Measurements from ENCODE around the gene CFAP46. TPM values are rescaled to one million over a fixed set of nuclear protein-coding genes. Genes with fewer than 3 reads are reported as not detected.

Gene CFAP46
- total RNA-seq, 1 experiment from 2014 or later: 1.6 TPM

- ATAC-seq (peak; percentile 65), DNase-seq (ENCODE audit: low read depth, low spot score) (peak; percentile 12)
- Histone ChIP-seq H3K27me3 (ENCODE audit: control insufficient read depth, insufficient read depth, low read length) (peaks cover 15% of the 10 kb centered on the region), H3K27ac (ENCODE audit: low read length) (no peak overlapping the region), H3K36me3 (ENCODE audit: control insufficient read depth, insufficient read depth, low read length) (no peaks in the 10 kb centered on the region), H3K9me3 (ENCODE audit: control insufficient read depth, insufficient read depth, low read depth, low read length) (peaks cover 2% of the 10 kb centered on the region; the same call in 1 of the 2 replicates), H3K4me1 (ENCODE audit: control insufficient read depth, insufficient read depth, low read length) (peaks cover 5% of the 10 kb centered on the region), H3K4me3 (ENCODE audit: low read depth in 2 of 2, low read length in 2 of 2) (peak overlapping the region; percentile 3 to 29; a peak in 3 of 4 replicates)
- CTCF ChIA-PET: no interaction called here
- POLR2A ChIA-PET: no interaction called here
- BruUV-seq (replicated peaks): no TSS peak
- in situ Hi-C loops (cut with HindIII; ENCODE audit: low pct_unique_long_range_greater_than_20kb, low sequenced_read_pairs): no loop called here
- TF ChIP-seq, protein P1, sequence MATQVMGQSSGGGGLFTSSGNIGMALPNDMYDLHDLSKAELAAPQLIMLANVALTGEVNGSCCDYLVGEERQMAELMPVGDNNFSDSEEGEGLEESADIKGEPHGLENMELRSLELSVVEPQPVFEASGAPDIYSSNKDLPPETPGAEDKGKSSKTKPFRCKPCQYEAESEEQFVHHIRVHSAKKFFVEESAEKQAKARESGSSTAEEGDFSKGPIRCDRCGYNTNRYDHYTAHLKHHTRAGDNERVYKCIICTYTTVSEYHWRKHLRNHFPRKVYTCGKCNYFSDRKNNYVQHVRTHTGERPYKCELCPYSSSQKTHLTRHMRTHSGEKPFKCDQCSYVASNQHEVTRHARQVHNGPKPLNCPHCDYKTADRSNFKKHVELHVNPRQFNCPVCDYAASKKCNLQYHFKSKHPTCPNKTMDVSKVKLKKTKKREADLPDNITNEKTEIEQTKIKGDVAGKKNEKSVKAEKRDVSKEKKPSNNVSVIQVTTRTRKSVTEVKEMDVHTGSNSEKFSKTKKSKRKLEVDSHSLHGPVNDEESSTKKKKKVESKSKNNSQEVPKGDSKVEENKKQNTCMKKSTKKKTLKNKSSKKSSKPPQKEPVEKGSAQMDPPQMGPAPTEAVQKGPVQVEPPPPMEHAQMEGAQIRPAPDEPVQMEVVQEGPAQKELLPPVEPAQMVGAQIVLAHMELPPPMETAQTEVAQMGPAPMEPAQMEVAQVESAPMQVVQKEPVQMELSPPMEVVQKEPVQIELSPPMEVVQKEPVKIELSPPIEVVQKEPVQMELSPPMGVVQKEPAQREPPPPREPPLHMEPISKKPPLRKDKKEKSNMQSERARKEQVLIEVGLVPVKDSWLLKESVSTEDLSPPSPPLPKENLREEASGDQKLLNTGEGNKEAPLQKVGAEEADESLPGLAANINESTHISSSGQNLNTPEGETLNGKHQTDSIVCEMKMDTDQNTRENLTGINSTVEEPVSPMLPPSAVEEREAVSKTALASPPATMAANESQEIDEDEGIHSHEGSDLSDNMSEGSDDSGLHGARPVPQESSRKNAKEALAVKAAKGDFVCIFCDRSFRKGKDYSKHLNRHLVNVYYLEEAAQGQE (IDR thresholded peaks at IDR 0.05; ENCODE audit: insufficient read depth in 1 of 2, low read depth in 2 of 2, low read length in 1 of 2): no peak
- TF ChIP-seq SIN3A (IDR thresholded peaks at IDR 0.05; ENCODE audit: borderline replicate concordance, insufficient read depth, low read depth, low read length): no peak
- 0 out of 2 replicates have a peak, but pooled peaks have one; percentile 21 for TF ChIP-seq TCF7L2 (IDR thresholded peaks at IDR 0.05; ENCODE audit: low read depth, low read length)
- TF ChIP-seq, protein P2, sequence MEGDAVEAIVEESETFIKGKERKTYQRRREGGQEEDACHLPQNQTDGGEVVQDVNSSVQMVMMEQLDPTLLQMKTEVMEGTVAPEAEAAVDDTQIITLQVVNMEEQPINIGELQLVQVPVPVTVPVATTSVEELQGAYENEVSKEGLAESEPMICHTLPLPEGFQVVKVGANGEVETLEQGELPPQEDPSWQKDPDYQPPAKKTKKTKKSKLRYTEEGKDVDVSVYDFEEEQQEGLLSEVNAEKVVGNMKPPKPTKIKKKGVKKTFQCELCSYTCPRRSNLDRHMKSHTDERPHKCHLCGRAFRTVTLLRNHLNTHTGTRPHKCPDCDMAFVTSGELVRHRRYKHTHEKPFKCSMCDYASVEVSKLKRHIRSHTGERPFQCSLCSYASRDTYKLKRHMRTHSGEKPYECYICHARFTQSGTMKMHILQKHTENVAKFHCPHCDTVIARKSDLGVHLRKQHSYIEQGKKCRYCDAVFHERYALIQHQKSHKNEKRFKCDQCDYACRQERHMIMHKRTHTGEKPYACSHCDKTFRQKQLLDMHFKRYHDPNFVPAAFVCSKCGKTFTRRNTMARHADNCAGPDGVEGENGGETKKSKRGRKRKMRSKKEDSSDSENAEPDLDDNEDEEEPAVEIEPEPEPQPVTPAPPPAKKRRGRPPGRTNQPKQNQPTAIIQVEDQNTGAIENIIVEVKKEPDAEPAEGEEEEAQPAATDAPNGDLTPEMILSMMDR (IDR thresholded peaks at IDR 0.05): peak; percentile 99
- no peak for TF ChIP-seq POLR2AphosphoS5 (IDR thresholded peaks at IDR 0.05; ENCODE audit: low read depth, low read length)
- intact Hi-C loops (cut with micrococcal nuclease; ENCODE audit: unreplicated experiment): loop anchor here (2.0 kb wide), 1 partner anchor 50 kb away; no protein-coding TSS in a partner anchor
These were observed 105.4 kb downstream of the CFAP46 start for GRCh38 chr10:132836832-132837540.

- Histone ChIP-seq H3K36me3 (ENCODE audit: control insufficient read depth, insufficient read depth, low read length) (no peaks in the 10 kb centered on the region), H3K27me3 (ENCODE audit: control insufficient read depth, insufficient read depth, low read length) (peaks cover 21% of the 10 kb centered on the region), H3K27ac (ENCODE audit: low read length) (no peak overlapping the region), H3K4me1 (ENCODE audit: control insufficient read depth, insufficient read depth, low read length) (peaks cover 5% of the 10 kb centered on the region), H3K9me3 (ENCODE audit: control insufficient read depth, insufficient read depth, low read depth, low read length) (no peaks in the 10 kb centered on the region), H3K4me3 (ENCODE audit: low read depth in 2 of 2, low read length in 2 of 2) (peak overlapping the region; percentile 3 to 29; a peak in 3 of 4 replicates)
- POLR2A ChIA-PET: no interaction called here
- ATAC-seq (peak; percentile 73), DNase-seq (ENCODE audit: low read depth, low spot score) (no peak)
- intact Hi-C loops (cut with micrococcal nuclease; ENCODE audit: unreplicated experiment): loop anchor here (2.0 kb wide), 1 partner anchor 50 kb away; no protein-coding TSS in a partner anchor
- CTCF ChIA-PET: no interaction called here
- TF ChIP-seq, protein P2 (IDR thresholded peaks at IDR 0.05): no peak
- TF ChIP-seq SIN3A (IDR thresholded peaks at IDR 0.05; ENCODE audit: borderline replicate concordance, insufficient read depth, low read depth, low read length): no peak
- in situ Hi-C loops (cut with HindIII; ENCODE audit: low pct_unique_long_range_greater_than_20kb, low sequenced_read_pairs): no loop called here
- no TSS peak for BruUV-seq (replicated peaks)
These were observed 106.0 kb downstream of the CFAP46 start for GRCh38 chr10:132836248-132836831.

All from Panc1 (cell line).